Measurements from ENCODE around the gene TNIP3. TPM values are rescaled to one million over a fixed set of nuclear protein-coding genes. Genes with fewer than 3 reads are reported as not detected.
"Not testable (repeated sequence)": the region's sequence is repeated elsewhere in the genome, so short reads cannot be mapped to it uniquely, and the experiment has no call there.

Gene TNIP3
- total and polyA plus RNA-seq, 5 donors, result not detected

GRCh38 chr4:121177246-121178137 is 13.4 kb upstream of the TNIP3 start:
- H3K27ac ChIP-seq (ENCODE audit: low read length), result no peak overlapping the region
- ATAC-seq (no peak), DNase-seq (no peak)
- WGBS, result 42% methylated on average over 3 of the region's 3 CpGs
- H3K4me1 ChIP-seq (ENCODE audit: control insufficient read depth, insufficient read depth, low read length), result no peaks in the 10 kb centered on the region
- no peaks in the 10 kb centered on the region for H3K27me3 ChIP-seq (ENCODE audit: control insufficient read depth, insufficient read depth)
- H3K4me3 ChIP-seq (ENCODE audit: low read length), result no peak overlapping the region
- intact Hi-C loops (cut with DNase I), result no loop called here
- no peaks in the 10 kb centered on the region for H3K9me3 ChIP-seq (ENCODE audit: control insufficient read depth, low read length)

- no peak for ATAC-seq
- Histone ChIP-seq H3K27me3 (ENCODE audit: control insufficient read depth, insufficient read depth) (no peaks in the 10 kb centered on the region), H3K4me3 (ENCODE audit: low read length) (no peak overlapping the region), H3K27ac (ENCODE audit: low read length) (no peak overlapping the region), H3K4me1 (ENCODE audit: control insufficient read depth, insufficient read depth, low read length) (no peaks in the 10 kb centered on the region), H3K9me3 (ENCODE audit: control insufficient read depth, low read length) (no peaks in the 10 kb centered on the region)
- no peak for DNase-seq
- intact Hi-C loops (cut with DNase I), result no loop called here
- WGBS, result 58% methylated on average over 3 of the region's 3 CpGs
These were observed 12.2 kb upstream of the TNIP3 start for GRCh38 chr4:121176082-121176934.

- WGBS, result 96% methylated on average over 3 of the region's 3 CpGs
- H3K4me1 ChIP-seq (ENCODE audit: control insufficient read depth, insufficient read depth, low read length); DNase-seq; H3K27me3 ChIP-seq (ENCODE audit: control insufficient read depth, insufficient read depth); H3K27ac ChIP-seq (ENCODE audit: low read length); ATAC-seq; intact Hi-C loops (cut with DNase I); H3K9me3 ChIP-seq (ENCODE audit: control insufficient read depth, low read length); H3K4me3 ChIP-seq (ENCODE audit: low read length): not testable (repeated sequence)
These were observed 7.4 kb upstream of the TNIP3 start for GRCh38 chr4:121171477-121171876.

- ATAC-seq, result peak; percentile 37 to 57
- no peak overlapping the region for H3K27ac ChIP-seq (ENCODE audit: low read length)
- peak in 1 of 3 donors; percentile 42 for DNase-seq
- no peak overlapping the region for H3K4me3 ChIP-seq (ENCODE audit: low read length)
- H3K4me1 ChIP-seq (ENCODE audit: control insufficient read depth, insufficient read depth, low read length), result no peaks in the 10 kb centered on the region
- intact Hi-C loops (cut with DNase I), result no loop called here
- no peaks in the 10 kb centered on the region for H3K9me3 ChIP-seq (ENCODE audit: control insufficient read depth, low read length)
- 76% methylated on average over 6 of the region's 6 CpGs for WGBS
- H3K27me3 ChIP-seq (ENCODE audit: control insufficient read depth, insufficient read depth), result no peaks in the 10 kb centered on the region
These were observed 4.5 kb upstream of the TNIP3 start for GRCh38 chr4:121168446-121169281.

GRCh38 chr4:121166976-121167375 is 2.9 kb upstream of the TNIP3 start:
- no peaks in the 10 kb centered on the region for H3K4me1 ChIP-seq (ENCODE audit: control insufficient read depth, insufficient read depth, low read length)
- H3K4me3 ChIP-seq (ENCODE audit: low read length), result no peak overlapping the region
- no peaks in the 10 kb centered on the region for H3K27me3 ChIP-seq (ENCODE audit: control insufficient read depth, insufficient read depth)
- no peak for ATAC-seq
- no peak overlapping the region for H3K27ac ChIP-seq (ENCODE audit: low read length)
- H3K9me3 ChIP-seq (ENCODE audit: control insufficient read depth, low read length), result no peaks in the 10 kb centered on the region
- DNase-seq, result no peak
- intact Hi-C loops (cut with DNase I), result no loop called here

- ATAC-seq, result no peak
- WGBS, result 89% methylated on average over 4 of the region's 4 CpGs
These were observed 1.1 kb upstream of the TNIP3 start for GRCh38 chr4:121165206-121165605.

GRCh38 chr4:121156822-121157769 is 7.0 kb downstream of the TNIP3 start:
- Histone ChIP-seq H3K9me3 (ENCODE audit: control insufficient read depth, low read length) (no peaks in the 10 kb centered on the region), H3K4me1 (ENCODE audit: control insufficient read depth, insufficient read depth, low read length) (no peaks in the 10 kb centered on the region), H3K27ac (ENCODE audit: low read length) (no peak overlapping the region), H3K4me3 (ENCODE audit: low read length) (peak overlapping the region; percentile 58), H3K27me3 (ENCODE audit: control insufficient read depth, insufficient read depth) (no peaks in the 10 kb centered on the region)
- WGBS, result 3% methylated on average over 32 of the region's 32 CpGs
- peak; percentile 32 to 61 (median 41) for DNase-seq
- ATAC-seq, result peak; percentile 68 to 84
- intact Hi-C loops (cut with DNase I), result no loop called here

More at GRCh38 chr4:121165206-121165605, 1.1 kb upstream of the TNIP3 start:
- H3K27ac ChIP-seq (ENCODE audit: low read length), result no peak overlapping the region
- intact Hi-C loops (cut with DNase I), result no loop called here
- DNase-seq, result no peak
- no peaks in the 10 kb centered on the region for H3K27me3 ChIP-seq (ENCODE audit: control insufficient read depth, insufficient read depth)
- no peaks in the 10 kb centered on the region for H3K9me3 ChIP-seq (ENCODE audit: control insufficient read depth, low read length)
- H3K4me3 ChIP-seq (ENCODE audit: low read length), result no peak overlapping the region
- H3K4me1 ChIP-seq (ENCODE audit: control insufficient read depth, insufficient read depth, low read length), result no peaks in the 10 kb centered on the region

GRCh38 chr4:121155893-121156292 is 8.2 kb downstream of the TNIP3 start:
- Histone ChIP-seq H3K4me1 (ENCODE audit: control insufficient read depth, insufficient read depth, low read length) (no peaks in the 10 kb centered on the region), H3K27ac (ENCODE audit: low read length) (no peak overlapping the region), H3K4me3 (ENCODE audit: low read length) (peak overlapping the region; percentile 58), H3K27me3 (ENCODE audit: control insufficient read depth, insufficient read depth) (no peaks in the 10 kb centered on the region), H3K9me3 (ENCODE audit: control insufficient read depth, low read length) (no peaks in the 10 kb centered on the region)
- ATAC-seq (peak in 1 of 2 donors; percentile 93), DNase-seq (no peak)
- intact Hi-C loops (cut with DNase I), result no loop called here
- WGBS, result 33% methylated on average over 3 of the region's 3 CpGs

GRCh38 chr4:121154103-121154515 is 10.0 kb downstream of the TNIP3 start:
- no peaks in the 10 kb centered on the region for H3K4me1 ChIP-seq (ENCODE audit: control insufficient read depth, insufficient read depth, low read length)

GRCh38 chr4:121151942-121152341 is 12.2 kb downstream of the TNIP3 start:
- intact Hi-C loops (cut with DNase I), result no loop called here
- Histone ChIP-seq H3K4me1 (ENCODE audit: control insufficient read depth, insufficient read depth, low read length) (no peaks in the 10 kb centered on the region), H3K9me3 (ENCODE audit: control insufficient read depth, low read length) (no peaks in the 10 kb centered on the region), H3K27me3 (ENCODE audit: control insufficient read depth, insufficient read depth) (no peaks in the 10 kb centered on the region), H3K27ac (ENCODE audit: low read length) (no peak overlapping the region), H3K4me3 (ENCODE audit: low read length) (no peak overlapping the region)
- no peak for ATAC-seq
- WGBS, result 94% methylated on average over 1 of the region's 1 CpG
- no peak for DNase-seq

More at GRCh38 chr4:121154103-121154515, 10.0 kb downstream of the TNIP3 start:
- Histone ChIP-seq H3K9me3 (ENCODE audit: control insufficient read depth, low read length) (no peaks in the 10 kb centered on the region), H3K27me3 (ENCODE audit: control insufficient read depth, insufficient read depth) (no peaks in the 10 kb centered on the region), H3K4me3 (ENCODE audit: low read length) (no peak overlapping the region), H3K27ac (ENCODE audit: low read length) (no peak overlapping the region)
- intact Hi-C loops (cut with DNase I), result no loop called here
- DNase-seq, result no peak
- WGBS, result 61% methylated on average over 4 of the region's 4 CpGs
- ATAC-seq, result no peak
